Suprapubic skin (tissue), 4 donors: ENCODE data around the gene SRCAP. TPM values are rescaled to one million over a fixed set of nuclear protein-coding genes. Genes with fewer than 3 reads are reported as not detected.

ENCODE experiments used
- DNase-seq, 2 donors: peaks; one replicate each; pipeline ENCODE4 v3.0.0-alpha.2; 2019; ENCODE audit warnings: low spot score in 2 of 2
- H3K27ac ChIP-seq: fragments of 200-600 bp; sonication (generic); one replicate; pipeline ENCODE4 v1.5.1; 2019
- H3K27me3 ChIP-seq: fragments of 200-600 bp; sonication (generic); one replicate; pipeline ENCODE4 v1.5.1; 2019
- H3K36me3 ChIP-seq: fragments of 200-600 bp; sonication (generic); one replicate; pipeline ENCODE4 v1.5.1; 2019
- H3K4me1 ChIP-seq: fragments of 200-600 bp; sonication (generic); one replicate; pipeline ENCODE4 v1.5.1; 2019
- H3K4me3 ChIP-seq: fragments of 200-600 bp; sonication (generic); one replicate; pipeline ENCODE4 v1.5.1; 2019; ENCODE audit warnings: mild to moderate bottlenecking
- H3K9me3 ChIP-seq: fragments of 200-600 bp; sonication (generic); one replicate; pipeline ENCODE4 v1.5.1; 2019
- CTCF ChIP-seq, 2 donors: fragments of 200-600 bp in 1 of 2; fragments of 450-650 bp in 1 of 2; sonication (generic) in 1 of 2; IDR thresholded peaks; one replicate each; pipeline ENCODE4 v1.5.1; 2016 to 2019; ENCODE audit warnings: antibody characterized with exemption in 2 of 2, mild to moderate bottlenecking in 1 of 2, moderate library complexity in 1 of 2
- EP300 ChIP-seq: sonication (generic); formaldehyde crosslinking; IDR thresholded peaks from one replicate; pipeline ENCODE4 v1.6.1; 2017; ENCODE audit warnings: antibody characterized with exemption
- POLR2A ChIP-seq, 2 donors: fragments of 450-650 bp; IDR thresholded peaks; one replicate each; pipeline ENCODE4 v1.6.1; 2017; ENCODE audit warnings: antibody characterized with exemption in 2 of 2, mild to moderate bottlenecking in 2 of 2, moderate library complexity in 2 of 2
- POLR2AphosphoS5 ChIP-seq, 3 donors: sonication (generic); formaldehyde crosslinking; IDR thresholded peaks; one replicate each; pipeline ENCODE4 v1.6.1; 2017; ENCODE audit warnings: antibody characterized with exemption in 3 of 3
- WGBS: methylation state at CpG from one replicate; pipeline ENCODE4 v1.1.5; 2018; 5-methylcytosine and 5-hydroxymethylcytosine counted together
- total RNA-seq, 4 donors: library from RNA; depleted of rRNA; stranded (reverse); fragments of >200 nt; gene quantifications; one replicate each; pipeline ENCODE4 v1.1.0, GENCODE V29; 2016

SRCAP gene
- total RNA-seq, 4 donors from 2014 or later, result 42.9 to 50.0 (median 44.6) TPM

DNA sequence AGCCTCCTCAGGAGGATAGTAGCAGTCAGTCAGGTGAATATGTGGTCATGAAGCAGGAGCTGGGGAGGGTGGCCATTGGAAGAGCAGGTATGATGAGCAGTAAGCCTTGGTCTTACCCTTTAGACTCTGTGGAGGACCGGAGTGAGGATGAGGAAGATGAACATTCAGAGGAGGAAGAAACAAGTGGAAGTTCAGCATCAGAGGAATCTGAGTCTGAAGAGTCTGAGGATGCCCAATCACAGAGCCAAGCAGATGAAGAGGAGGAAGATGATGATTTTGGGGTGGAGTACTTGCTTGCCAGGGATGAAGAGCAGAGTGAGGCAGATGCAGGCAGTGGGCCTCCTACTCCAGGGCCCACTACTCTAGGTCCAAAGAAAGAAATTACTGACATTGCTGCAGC is 12.7 kb downstream of the SRCAP start:
- TF ChIP-seq EP300 (no peak), POLR2AphosphoS5 (IDR thresholded peaks at IDR 0.05) (no peak), POLR2A (IDR thresholded peaks at IDR 0.05) (no peak)
- H3K27ac ChIP-seq, result no peak overlapping the region
- no peak overlapping the region for H3K4me3 ChIP-seq
- H3K36me3 ChIP-seq, result peaks cover 99% of the 10 kb centered on the region
- no peaks in the 10 kb centered on the region for H3K27me3 ChIP-seq
- H3K4me1 ChIP-seq, result no peaks in the 10 kb centered on the region
- 100% methylated on average over 1 of the region's 1 CpG for WGBS
- H3K9me3 ChIP-seq, result no peaks in the 10 kb centered on the region
- DNase-seq, result no peak

- 87% methylated on average over 17 of the region's 17 CpGs for WGBS
- H3K36me3 ChIP-seq, result peaks cover 97% of the 10 kb centered on the region
Measured at GRCh38 chr16:30715750-30716445, 16.9 kb downstream of the SRCAP start.

GRCh38 chr16:30720086-30720485 is 21.1 kb downstream of the SRCAP start:
- H3K36me3 ChIP-seq, result peaks cover 97% of the 10 kb centered on the region
- 93% methylated on average over 11 of the region's 11 CpGs for WGBS
- H3K4me1 ChIP-seq, result no peaks in the 10 kb centered on the region
- TF ChIP-seq EP300 (no peak), CTCF (IDR thresholded peaks at IDR 0.05) (no peak), POLR2AphosphoS5 (IDR thresholded peaks at IDR 0.05) (no peak), POLR2A (IDR thresholded peaks at IDR 0.05) (no peak)
- DNase-seq, result no peak
- H3K27ac ChIP-seq, result no peak overlapping the region
- H3K4me3 ChIP-seq, result no peak overlapping the region
- no peaks in the 10 kb centered on the region for H3K27me3 ChIP-seq
- no peaks in the 10 kb centered on the region for H3K9me3 ChIP-seq

More at GRCh38 chr16:30715750-30716445, 16.9 kb downstream of the SRCAP start:
- no peak for TF ChIP-seq POLR2AphosphoS5 (IDR thresholded peaks at IDR 0.05)
- no peak for TF ChIP-seq EP300
- no peak for TF ChIP-seq POLR2A (IDR thresholded peaks at IDR 0.05)
- TF ChIP-seq CTCF (IDR thresholded peaks at IDR 0.05), result no peak
- H3K27ac ChIP-seq, result no peak overlapping the region
- DNase-seq, result no peak
- no peaks in the 10 kb centered on the region for H3K4me1 ChIP-seq
- H3K9me3 ChIP-seq, result no peaks in the 10 kb centered on the region
- no peaks in the 10 kb centered on the region for H3K27me3 ChIP-seq
- no peak overlapping the region for H3K4me3 ChIP-seq

GRCh38 chr16:30720694-30721093 is 21.7 kb downstream of the SRCAP start:
- no peak overlapping the region for H3K27ac ChIP-seq
- H3K36me3 ChIP-seq, result peaks cover 97% of the 10 kb centered on the region
- 88% methylated on average over 8 of the region's 9 CpGs for WGBS

DNA sequence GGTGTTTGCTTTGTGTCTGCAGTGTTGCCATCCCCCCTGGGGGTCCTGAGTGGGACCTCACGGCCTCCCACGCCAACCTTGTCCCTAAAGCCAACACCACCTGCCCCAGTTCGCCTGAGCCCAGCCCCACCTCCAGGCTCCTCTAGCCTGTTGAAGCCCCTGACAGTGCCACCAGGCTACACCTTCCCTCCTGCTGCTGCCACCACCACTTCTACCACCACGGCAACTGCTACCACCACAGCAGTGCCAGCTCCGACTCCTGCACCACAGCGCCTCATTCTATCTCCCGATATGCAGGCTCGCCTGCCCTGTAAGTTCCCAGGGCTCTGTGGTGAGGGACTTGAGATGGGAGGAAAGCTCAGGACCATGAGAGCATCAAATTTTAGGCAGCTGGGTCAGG is 22.2 kb downstream of the SRCAP start:
- H3K27me3 ChIP-seq, result no peaks in the 10 kb centered on the region
- H3K36me3 ChIP-seq, result peaks cover 96% of the 10 kb centered on the region
- no peak for DNase-seq
- no peaks in the 10 kb centered on the region for H3K9me3 ChIP-seq
- no peak overlapping the region for H3K4me3 ChIP-seq
- no peak for TF ChIP-seq POLR2A (IDR thresholded peaks at IDR 0.05)
- WGBS, result 94% methylated on average over 8 of the region's 8 CpGs
- no peak overlapping the region for H3K27ac ChIP-seq
- no peaks in the 10 kb centered on the region for H3K4me1 ChIP-seq

More at GRCh38 chr16:30720694-30721093, 21.7 kb downstream of the SRCAP start:
- no peak for DNase-seq
- H3K9me3 ChIP-seq, result no peaks in the 10 kb centered on the region
- no peaks in the 10 kb centered on the region for H3K4me1 ChIP-seq
- no peaks in the 10 kb centered on the region for H3K27me3 ChIP-seq
- no peak overlapping the region for H3K4me3 ChIP-seq
- no peak for TF ChIP-seq POLR2AphosphoS5 (IDR thresholded peaks at IDR 0.05)
- TF ChIP-seq POLR2A (IDR thresholded peaks at IDR 0.05), result no peak
- TF ChIP-seq EP300, result no peak
- no peak for TF ChIP-seq CTCF (IDR thresholded peaks at IDR 0.05)

- Histone ChIP-seq H3K27ac (no peak overlapping the region), H3K36me3 (peaks cover 96% of the 10 kb centered on the region), H3K27me3 (no peaks in the 10 kb centered on the region), H3K4me3 (no peak overlapping the region), H3K9me3 (no peaks in the 10 kb centered on the region), H3K4me1 (no peaks in the 10 kb centered on the region)
- DNase-seq, result no peak
- TF ChIP-seq POLR2A (IDR thresholded peaks at IDR 0.05) (no peak), EP300 (no peak), POLR2AphosphoS5 (IDR thresholded peaks at IDR 0.05) (no peak), CTCF (IDR thresholded peaks at IDR 0.05) (no peak)
- 95% methylated on average over 1 of the region's 1 CpG for WGBS
Measured at GRCh38 chr16:30721606-30722005, 22.6 kb downstream of the SRCAP start.
